HG03045 (cell line): Measurements from ENCODE around the gene CPT1A.

Experiments used
- ATAC-seq: cut with Tn5 transposase; IDR thresholded peaks from one replicate; pipeline ENCODE4 v1.9.1; 2021; ENCODE audit warnings: mild to moderate bottlenecking, moderate library complexity; ENCODE audit not compliant: unreplicated experiment

CPT1A gene

DNA sequence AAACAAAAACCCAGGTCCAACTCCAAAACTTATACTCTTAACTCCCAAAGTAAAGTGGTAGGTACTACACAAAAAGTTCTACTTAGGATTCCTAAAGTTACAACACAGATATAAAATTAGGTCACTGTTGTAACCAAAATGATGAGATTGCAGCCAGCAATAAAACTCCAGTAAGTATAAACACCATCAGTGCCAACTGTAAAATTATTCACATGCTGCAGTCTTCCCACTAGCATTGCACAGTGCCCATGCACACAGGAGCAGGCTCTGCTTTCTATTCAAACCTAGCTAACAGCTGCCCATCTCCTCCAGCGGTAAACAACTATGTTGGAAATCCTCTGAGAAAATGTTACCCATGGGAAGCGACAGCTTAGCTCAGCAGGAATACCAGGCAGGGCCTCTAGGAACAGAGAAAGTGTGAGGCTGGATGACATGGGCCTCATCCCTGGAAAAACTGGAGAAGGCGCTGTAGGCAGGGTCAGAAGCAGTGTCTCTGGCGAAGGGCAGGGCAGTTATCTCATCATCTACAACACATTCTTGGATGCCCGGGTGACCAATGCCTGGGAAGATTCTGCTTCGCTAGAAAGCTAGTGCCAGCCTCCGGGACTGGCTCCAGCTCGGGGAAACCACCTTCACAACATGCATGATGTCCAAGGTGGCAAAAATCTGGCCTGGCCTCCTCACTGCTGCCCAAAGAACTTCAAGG, 9.1 kb downstream of the CPT1A start:
- no peak for ATAC-seq

DNA sequence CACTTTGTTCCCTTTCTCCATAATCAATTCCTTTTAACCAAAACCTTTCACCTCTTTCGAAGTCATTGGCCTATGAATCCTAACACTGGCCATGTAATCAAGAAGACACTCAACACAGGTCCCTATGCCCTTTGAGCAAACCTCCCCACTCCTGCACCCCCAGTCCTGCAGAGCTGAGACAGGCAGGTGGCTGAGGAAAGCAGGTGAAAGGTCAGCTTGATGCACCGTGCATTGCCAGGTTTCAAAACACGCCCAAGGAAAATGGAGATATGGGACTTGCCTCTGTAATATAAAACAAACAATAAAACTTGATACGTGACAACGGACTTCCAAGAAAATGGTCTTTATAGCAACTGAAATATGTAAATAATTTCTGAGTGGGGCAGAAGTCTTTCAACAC, 10.6 kb downstream of the CPT1A start:
- no peak for ATAC-seq

DNA sequence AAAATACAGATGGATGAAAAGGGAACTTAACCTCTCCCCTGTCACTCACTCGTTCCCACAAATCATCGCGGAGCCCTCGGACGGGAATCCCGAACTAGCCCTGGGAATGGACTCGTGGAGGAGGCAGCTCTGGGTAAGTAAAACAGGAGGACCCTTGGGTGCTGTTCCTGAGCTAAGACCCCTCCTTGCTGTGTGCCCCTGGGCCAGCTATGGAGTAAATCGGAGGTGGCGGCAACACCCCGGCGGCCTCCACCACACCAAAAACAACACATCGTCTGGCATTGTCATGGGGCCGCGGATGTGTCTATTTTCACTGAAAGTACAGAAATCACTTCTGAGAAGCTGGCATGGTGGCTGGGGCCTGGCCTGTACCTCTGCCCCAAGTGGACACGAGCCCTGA, 12.1 kb downstream of the CPT1A start:
- ATAC-seq, result no peak

GRCh38 chr11:68828957-68829356, 12.8 kb downstream of the CPT1A start:
- ATAC-seq, result no peak

DNA sequence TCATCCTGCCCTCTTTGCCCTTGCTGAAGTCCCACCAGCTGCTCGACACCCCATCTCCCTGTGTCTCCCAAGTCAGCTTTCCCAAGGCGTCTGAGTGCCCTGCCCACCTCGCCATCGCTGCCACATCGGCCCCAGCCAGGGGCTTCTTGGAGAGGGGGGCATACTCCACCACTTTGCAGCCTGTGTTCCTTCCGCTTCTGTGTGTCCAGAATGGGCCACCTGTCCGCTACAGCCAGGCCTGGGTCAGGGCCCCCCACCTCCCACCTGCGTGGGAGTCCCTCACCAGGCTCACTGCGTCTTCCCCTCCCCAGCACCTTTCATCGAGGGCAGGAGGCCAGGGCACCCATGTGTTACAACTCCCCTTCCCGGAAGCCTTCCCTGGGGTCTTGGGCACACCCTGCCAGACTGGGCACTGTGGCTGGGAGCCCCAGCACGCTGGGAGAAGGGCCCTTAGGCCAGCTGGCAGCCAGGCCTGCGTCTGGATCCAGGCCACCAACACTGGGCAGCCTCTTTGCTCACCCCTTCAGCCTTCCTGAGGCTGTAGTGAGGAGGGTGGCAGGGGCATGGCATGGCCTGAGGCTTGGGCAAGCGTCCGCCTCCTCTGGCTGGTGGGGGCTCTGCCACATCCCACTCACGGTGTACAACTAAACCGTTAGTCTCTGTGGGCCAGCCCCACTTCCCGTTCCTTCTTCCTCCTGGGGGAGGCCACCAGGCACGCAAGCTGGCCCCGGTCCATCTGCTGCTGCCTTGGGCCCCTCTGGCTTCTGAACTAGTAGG, 13.4 kb downstream of the CPT1A start:
- ATAC-seq, result no peak

- no peak for ATAC-seq
Measured at GRCh38 chr11:68827733-68828132, 14.0 kb downstream of the CPT1A start.

DNA sequence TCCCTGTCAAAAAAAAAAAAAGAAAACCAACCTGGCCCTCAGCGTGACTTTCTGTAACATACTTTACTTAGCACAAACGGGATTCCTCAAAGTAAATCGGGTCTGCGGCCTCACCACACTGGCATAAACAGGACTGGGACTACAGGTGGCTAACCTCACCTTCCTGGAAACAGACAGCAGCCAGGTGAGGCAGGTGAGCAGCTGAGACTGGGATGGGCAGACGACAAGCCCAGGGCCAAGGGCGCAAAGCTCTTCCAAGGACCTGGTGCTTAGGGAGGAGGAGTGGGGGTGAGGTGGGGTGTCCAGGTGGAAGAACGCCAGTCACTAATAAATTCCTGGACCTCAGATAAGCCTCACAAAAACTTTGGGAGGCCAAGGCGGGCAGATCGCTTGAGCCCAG, 15.0 kb downstream of the CPT1A start:
- ATAC-seq, result no peak

DNA sequence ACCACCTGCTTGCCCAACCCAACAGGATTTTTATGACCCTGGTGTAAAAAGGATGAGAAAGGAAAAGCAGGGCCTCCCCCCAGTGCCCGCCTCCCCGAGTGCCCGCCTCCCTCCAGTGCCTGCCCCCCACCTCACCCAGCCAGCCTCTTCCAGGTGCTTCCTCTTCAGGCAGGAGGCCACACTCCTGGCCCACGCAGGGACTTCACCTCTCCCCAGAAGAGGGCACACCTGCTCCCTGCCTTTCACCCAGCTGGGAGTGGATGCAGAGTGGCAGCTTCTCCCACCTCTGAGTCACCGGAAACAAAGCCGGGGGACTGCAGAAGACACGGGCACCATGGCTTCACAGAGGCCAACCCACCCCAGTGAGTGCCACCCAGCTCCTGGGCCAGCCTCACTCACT, 16.1 kb downstream of the CPT1A start:
- ATAC-seq, result no peak

DNA sequence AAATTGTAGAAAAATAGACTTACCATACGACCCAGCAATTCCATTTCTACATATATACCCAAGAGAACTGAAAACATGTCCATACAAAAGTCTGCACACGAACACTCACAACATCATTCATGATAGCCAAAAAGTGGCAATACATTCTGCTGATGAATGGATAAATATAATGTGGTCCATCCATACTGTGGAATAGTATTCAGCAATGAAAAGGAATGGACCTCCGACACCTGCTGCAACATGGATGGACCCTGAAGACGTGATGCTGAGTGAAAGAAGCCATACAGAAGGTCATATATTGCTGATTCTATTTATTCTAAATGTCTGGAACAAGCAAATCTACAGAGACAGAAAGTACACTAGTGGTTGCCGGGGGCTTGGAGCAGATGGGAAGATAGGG, 19.2 kb downstream of the CPT1A start:
- ATAC-seq, result no peak

DNA sequence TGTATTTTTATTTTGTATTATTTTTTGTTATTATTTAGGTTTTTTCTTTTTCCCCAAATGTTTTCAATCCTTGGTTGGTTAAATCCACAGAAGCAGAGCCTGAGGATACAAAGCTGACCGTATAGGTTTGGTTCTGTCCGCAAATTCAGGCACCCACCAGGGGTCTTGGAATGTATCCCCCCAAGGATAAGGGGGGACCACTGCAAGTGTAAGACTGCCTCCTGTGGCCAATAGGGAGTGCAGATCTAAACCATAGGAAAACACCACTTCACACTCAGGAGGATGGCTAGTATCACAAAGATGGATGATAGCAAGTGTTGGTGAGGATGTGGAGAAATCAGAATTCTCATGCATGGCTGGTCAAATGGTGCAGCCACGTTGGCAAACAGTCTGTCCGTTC, 20.0 kb downstream of the CPT1A start:
- ATAC-seq, result no peak

DNA sequence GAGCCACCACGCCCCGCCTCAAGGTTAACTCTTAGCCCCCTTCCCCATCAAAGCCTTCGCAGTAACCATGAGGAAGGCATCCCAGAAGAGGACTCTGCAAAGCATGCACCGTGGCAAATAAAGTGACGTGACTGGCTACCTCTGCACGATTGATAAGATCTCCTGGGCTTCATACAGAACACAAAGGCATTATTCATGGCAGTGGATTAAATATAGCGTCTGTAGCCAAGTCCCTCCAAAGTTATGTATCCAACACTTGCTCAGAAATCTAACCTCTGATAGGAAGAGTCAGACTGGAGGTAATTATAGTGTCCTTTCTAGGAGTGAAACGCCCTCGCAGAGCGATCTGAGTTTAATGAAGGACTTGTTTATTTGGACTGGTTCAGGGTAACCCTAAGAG, 22.4 kb downstream of the CPT1A start:
- no peak for ATAC-seq

DNA sequence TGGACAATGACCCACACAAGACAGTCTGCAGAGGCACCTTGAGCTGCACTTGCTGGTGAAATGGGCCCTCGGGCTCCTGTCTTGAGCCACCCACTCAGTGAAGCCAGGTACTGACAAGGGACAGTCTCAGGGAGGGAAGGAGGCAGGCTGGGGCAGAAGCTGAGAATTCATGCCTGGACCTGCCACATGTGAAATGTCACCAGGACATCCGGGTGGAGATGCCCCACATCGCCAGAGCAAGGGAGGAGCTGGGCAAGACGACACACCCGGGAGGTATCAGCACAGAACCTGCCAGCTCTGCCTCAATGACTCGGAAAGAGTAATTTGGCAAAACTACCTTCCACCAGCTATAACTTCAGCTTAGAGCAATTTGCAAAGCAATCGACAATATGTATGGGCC, 23.5 kb downstream of the CPT1A start:
- no peak for ATAC-seq

DNA sequence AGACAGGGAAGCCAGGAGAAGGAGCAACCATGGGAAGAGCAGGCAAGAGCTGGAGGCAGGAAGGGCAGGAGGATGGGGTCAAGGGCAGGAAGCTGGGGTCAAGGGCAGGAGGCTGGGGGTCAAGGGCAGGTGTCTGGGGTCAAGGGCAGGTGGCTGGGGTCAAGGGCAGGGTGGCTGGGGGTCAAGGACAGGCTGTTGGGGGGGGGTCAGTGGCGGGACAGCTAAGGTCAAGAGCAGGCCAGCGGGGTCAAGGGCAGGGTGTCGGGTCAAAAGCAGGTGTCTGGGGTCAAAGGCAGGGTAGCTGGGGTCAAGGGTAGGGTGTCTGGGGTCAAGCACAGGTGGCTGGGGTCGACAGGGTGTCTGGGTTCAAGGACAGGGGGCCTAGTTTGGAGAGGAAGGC, 24.2 kb downstream of the CPT1A start:
- ATAC-seq, result no peak

DNA sequence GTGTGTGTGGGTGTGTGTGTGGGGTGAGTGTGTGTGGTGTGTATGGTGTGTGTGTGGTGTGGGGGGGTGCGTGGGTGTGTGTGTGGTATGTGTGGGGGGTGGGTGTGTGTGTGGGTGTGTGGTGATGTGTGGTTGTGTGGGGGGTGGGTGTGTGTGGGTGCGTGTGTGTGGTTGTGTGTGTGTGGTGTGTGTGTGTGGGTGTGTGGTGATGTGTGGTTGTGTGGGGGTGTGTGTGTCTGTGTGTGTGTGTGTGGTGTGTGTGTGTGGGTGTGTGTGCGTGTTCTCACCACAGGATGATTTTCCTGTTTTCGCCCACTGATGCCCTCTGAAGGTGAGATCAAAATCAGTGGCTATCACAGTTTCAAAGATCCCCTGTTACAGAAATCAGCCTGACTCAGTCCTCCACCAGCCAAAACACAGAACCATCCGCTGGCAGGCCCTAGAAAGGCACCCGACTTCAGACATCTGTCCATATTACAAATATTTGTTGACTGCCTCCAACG, 24.7 kb downstream of the CPT1A start:
- ATAC-seq, result no peak

DNA sequence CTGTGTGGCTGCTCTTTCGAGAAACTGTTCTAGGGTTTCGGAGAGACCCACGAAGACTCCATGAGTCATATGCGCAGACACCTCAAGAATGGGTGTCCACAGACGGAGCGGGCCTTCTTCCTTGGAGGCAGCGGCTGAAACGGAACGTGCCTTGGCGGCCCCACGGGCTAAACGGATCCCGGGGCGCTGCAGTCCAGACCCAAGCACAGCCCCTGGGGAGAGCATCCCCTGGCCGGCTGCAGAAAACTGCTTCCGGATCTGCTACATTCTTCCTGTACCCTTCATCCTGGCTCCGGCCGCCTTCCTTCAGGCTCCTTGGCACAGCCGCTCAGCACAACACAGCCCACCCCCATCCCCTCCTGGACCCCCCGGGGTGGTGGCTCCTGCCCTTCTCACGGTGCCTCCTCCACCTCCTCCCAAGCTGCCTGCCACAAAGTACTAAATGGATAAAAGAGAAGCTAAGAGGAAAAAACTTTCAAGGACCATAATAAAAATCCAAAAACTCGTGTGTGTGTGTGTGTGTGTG, 25.4 kb downstream of the CPT1A start:
- ATAC-seq, result no peak

- ATAC-seq, result no peak
Measured at GRCh38 chr11:68813773-68814172, 27.9 kb downstream of the CPT1A start.

- ATAC-seq, result no peak
Measured at GRCh38 chr11:68812526-68812925, 29.2 kb downstream of the CPT1A start.

DNA sequence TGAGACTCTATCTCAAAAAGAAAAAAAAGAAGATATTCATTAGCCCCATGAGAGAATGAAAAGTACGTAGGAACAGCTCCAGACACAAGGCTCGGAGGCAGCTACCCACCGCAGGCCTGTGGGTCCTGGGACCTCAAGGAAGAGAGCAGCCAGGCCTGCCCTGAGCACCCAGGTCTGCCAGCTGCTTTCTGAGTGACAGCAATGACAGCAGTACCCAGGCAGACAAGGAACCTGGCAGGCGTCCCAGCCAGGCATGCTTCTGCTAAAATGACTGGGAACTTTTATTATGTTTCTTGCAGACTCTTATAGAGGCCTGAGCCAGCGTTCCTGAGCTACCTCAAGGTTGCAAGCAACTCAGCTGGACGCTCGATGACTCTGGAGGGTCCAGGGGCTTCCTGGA, 31.6 kb downstream of the CPT1A start:
- ATAC-seq, result no peak

- ATAC-seq, result no peak
Measured at GRCh38 chr11:68809506-68809905, 32.2 kb downstream of the CPT1A start.

DNA sequence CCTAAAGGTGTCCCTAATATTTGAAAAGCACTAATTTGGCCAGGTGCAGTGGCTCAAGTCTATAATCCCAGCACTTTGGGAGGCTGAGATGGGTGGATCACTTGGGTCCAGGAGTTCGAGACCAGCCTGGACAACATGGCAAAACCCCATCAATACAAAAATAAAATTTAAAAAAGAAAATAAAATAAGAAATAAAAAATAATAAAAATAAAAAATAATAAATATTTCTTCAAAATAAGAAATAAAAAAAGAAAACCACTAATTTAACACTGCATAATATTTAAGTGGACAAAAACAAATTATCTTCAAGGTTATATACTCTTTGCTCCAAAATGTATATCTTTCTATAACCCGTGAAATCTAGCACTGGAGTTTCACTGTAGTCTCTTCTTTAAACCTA, 32.9 kb downstream of the CPT1A start:
- no peak for ATAC-seq

DNA sequence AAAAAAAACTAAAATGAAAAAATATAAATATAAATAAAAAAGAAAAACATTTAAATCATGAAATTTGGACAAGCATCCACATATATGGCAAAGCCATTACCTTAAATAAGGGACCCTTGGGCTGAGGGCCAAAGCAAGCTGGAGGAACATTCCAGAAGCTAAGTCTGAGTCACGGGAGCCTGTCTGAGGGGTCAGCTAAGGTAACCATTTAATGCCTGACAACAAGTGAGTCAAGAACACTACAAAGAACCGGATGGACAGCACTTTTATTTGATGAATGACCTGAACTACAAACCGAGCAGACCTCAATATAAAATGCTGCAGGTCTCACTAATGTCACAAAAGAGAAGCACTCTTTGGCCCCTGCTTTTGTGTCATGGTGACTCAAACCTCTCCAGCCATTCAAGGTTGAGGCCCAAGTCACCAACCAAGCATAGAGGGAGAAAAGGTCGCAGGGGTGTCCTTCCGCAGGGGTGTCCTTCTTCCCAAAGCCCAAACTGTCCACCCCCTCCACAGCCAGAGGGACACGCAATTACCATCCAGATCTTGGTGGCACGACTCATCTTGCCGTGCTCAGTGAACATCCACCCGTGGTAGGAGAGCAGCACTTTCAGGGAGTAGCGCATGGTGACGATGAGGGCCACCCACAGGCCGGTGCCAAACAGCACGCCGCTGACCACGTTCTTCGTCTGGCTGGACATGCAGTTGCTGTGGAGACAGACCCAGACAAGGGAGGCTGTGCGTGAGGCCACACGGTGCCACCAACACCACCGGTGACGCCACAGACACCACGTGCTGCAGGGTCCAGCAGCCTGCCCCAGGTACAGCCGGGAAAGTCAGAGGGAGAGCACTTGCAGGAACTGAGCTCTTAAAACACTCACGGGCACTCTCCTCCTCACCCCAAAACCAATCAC, 34.5 kb downstream of the CPT1A start:
- no peak for ATAC-seq
